ENCODE results near the gene SMPDL3A. TPM values are rescaled to one million over a fixed set of nuclear protein-coding genes. Genes with fewer than 3 reads are reported as not detected.

The SMPDL3A gene
- total and polyA plus RNA-seq, 9 of the 15 experiments (the other 6 are each of a cell fraction or from before 2014, with no cell fraction given), result 0.14 to 0.91 (median 0.54) TPM

DNA sequence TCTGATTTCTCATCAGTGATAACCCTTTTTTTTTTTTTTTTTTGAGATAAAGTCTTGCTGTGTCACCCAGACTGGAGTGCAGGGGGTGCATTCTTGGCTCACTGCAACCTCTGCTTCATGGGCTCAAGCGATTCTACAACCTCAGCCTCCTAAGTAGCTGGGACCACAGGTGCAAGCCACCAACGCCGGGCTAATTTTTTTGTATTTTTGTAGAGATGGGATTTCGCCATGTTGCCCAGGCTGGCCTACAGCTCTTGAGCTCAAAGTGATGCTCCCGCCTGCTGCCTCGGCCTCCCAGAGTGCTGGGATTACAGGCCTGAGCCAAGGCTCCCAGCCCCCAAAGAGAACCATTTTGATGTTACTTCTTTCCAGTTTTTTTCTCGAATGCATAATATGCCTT is 7.3 kb upstream of the SMPDL3A start (continued):
- TF ChIP-seq, protein P1, sequence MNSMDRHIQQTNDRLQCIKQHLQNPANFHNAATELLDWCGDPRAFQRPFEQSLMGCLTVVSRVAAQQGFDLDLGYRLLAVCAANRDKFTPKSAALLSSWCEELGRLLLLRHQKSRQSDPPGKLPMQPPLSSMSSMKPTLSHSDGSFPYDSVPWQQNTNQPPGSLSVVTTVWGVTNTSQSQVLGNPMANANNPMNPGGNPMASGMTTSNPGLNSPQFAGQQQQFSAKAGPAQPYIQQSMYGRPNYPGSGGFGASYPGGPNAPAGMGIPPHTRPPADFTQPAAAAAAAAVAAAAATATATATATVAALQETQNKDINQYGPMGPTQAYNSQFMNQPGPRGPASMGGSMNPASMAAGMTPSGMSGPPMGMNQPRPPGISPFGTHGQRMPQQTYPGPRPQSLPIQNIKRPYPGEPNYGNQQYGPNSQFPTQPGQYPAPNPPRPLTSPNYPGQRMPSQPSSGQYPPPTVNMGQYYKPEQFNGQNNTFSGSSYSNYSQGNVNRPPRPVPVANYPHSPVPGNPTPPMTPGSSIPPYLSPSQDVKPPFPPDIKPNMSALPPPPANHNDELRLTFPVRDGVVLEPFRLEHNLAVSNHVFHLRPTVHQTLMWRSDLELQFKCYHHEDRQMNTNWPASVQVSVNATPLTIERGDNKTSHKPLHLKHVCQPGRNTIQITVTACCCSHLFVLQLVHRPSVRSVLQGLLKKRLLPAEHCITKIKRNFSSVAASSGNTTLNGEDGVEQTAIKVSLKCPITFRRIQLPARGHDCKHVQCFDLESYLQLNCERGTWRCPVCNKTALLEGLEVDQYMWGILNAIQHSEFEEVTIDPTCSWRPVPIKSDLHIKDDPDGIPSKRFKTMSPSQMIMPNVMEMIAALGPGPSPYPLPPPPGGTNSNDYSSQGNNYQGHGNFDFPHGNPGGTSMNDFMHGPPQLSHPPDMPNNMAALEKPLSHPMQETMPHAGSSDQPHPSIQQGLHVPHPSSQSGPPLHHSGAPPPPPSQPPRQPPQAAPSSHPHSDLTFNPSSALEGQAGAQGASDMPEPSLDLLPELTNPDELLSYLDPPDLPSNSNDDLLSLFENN (IDR thresholded peaks at IDR 0.05; ENCODE audit: low read depth in 2 of 2, low read length in 2 of 2), result no peak
- TF ChIP-seq HOXB6 (CRISPR knock-in tag; IDR thresholded peaks at IDR 0.05; ENCODE audit: borderline replicate concordance), result no peak
- TF ChIP-seq ESRRA (IDR thresholded peaks at IDR 0.05; ENCODE audit: borderline replicate concordance, low read depth), result no peak
- TF ChIP-seq, protein P2, sequence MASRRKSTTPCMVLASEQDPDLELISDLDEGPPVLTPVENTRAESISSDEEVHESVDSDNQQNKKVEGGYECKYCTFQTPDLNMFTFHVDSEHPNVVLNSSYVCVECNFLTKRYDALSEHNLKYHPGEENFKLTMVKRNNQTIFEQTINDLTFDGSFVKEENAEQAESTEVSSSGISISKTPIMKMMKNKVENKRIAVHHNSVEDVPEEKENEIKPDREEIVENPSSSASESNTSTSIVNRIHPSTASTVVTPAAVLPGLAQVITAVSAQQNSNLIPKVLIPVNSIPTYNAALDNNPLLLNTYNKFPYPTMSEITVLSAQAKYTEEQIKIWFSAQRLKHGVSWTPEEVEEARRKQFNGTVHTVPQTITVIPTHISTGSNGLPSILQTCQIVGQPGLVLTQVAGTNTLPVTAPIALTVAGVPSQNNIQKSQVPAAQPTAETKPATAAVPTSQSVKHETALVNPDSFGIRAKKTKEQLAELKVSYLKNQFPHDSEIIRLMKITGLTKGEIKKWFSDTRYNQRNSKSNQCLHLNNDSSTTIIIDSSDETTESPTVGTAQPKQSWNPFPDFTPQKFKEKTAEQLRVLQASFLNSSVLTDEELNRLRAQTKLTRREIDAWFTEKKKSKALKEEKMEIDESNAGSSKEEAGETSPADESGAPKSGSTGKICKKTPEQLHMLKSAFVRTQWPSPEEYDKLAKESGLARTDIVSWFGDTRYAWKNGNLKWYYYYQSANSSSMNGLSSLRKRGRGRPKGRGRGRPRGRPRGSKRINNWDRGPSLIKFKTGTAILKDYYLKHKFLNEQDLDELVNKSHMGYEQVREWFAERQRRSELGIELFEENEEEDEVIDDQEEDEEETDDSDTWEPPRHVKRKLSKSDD (conservative IDR thresholded peaks at IDR 0.05; ENCODE audit: low read length), result no peak
